ENCODE measurements around the gene HDAC5. TPM values are rescaled to one million over a fixed set of nuclear protein-coding genes. Genes with fewer than 3 reads are reported as not detected.

The HDAC5 gene
- total RNA-seq, 4 donors from 2014 or later, result 78.1 to 152 (median 112) TPM

- TF ChIP-seq POLR2AphosphoS5 (IDR thresholded peaks at IDR 0.05) (no peak), CTCF (IDR thresholded peaks at IDR 0.05) (no peak), EP300 (IDR thresholded peaks at IDR 0.05) (no peak), POLR2A (IDR thresholded peaks at IDR 0.05) (no peak)
- ATAC-seq, result no peak
- H3K4me1 ChIP-seq, result peaks cover 22 to 100% (median 67%) of the 10 kb centered on the region in 3 donors
Measured at GRCh38 chr17:44113868-44114840, 9.3 kb downstream of the HDAC5 start.

GRCh38 chr17:44113382-44113781 is 10.1 kb downstream of the HDAC5 start:
- H3K27ac ChIP-seq, result peak overlapping the region in 3 of 4 donors; percentile 92 to 98 (median 98)
- no peak for ATAC-seq
- no peaks in the 10 kb centered on the region for H3K9me3 ChIP-seq
- no peak overlapping the region for H3K4me3 ChIP-seq
- 40 to 71% methylated on average over 1 of the region's 1 CpG for WGBS, 2 donors (ENCODE audit: low coverage in 1 of 2)
- H3K36me3 ChIP-seq, result peaks cover 0 to 53% of the 10 kb centered on the region in 2 donors
- TF ChIP-seq EP300 (IDR thresholded peaks at IDR 0.05) (no peak), POLR2A (IDR thresholded peaks at IDR 0.05) (no peak), CTCF (IDR thresholded peaks at IDR 0.05) (no peak), POLR2AphosphoS5 (IDR thresholded peaks at IDR 0.05) (no peak)
- no peaks in the 10 kb centered on the region for H3K27me3 ChIP-seq
- peaks cover 24 to 100% (median 65%) of the 10 kb centered on the region in 3 donors for H3K4me1 ChIP-seq

More at GRCh38 chr17:44113868-44114840, 9.3 kb downstream of the HDAC5 start:
- no peaks in the 10 kb centered on the region for H3K27me3 ChIP-seq
- no peaks in the 10 kb centered on the region for H3K9me3 ChIP-seq
- H3K4me3 ChIP-seq, result no peak overlapping the region
- WGBS, 2 donors (ENCODE audit: low coverage in 1 of 2), result 100% methylated on average over 2 of the region's 9 CpGs; no CpG with 5 or more reads in 1 of the 2 donors
- peaks cover 0 to 53% of the 10 kb centered on the region in 2 donors for H3K36me3 ChIP-seq
- H3K27ac ChIP-seq, result peak overlapping the region in 3 of 4 donors; percentile 92 to 98 (median 98)

GRCh38 chr17:44112284-44113280 is 10.9 kb downstream of the HDAC5 start:
- Histone ChIP-seq H3K27me3 (no peaks in the 10 kb centered on the region), H3K4me3 (no peak overlapping the region), H3K36me3 (peaks cover 0 to 49% of the 10 kb centered on the region in 2 donors), H3K9me3 (no peaks in the 10 kb centered on the region), H3K27ac (peak overlapping the region in 3 of 4 donors; percentile 92 to 98 (median 98)), H3K4me1 (peaks cover 28 to 100% (median 72%) of the 10 kb centered on the region in 3 donors)
- no CpG with 5 or more reads among the region's 4 CpGs for WGBS, 2 donors (ENCODE audit: low coverage in 1 of 2)
- TF ChIP-seq EP300 (IDR thresholded peaks at IDR 0.05), result no peak
- no peak for TF ChIP-seq POLR2A (IDR thresholded peaks at IDR 0.05)
- TF ChIP-seq POLR2AphosphoS5 (IDR thresholded peaks at IDR 0.05), result no peak
- TF ChIP-seq CTCF (IDR thresholded peaks at IDR 0.05), result no peak
- ATAC-seq, result no peak

- peaks cover 28 to 100% (median 79%) of the 10 kb centered on the region in 3 donors for H3K4me1 ChIP-seq
- H3K27ac ChIP-seq, result peak overlapping the region; percentile 64 to 98 (median 95)
- peak overlapping the region in 1 of 2 donors; percentile 14 for H3K4me3 ChIP-seq
- peaks cover 0 to 41% of the 10 kb centered on the region in 2 donors for H3K36me3 ChIP-seq
- no peaks in the 10 kb centered on the region for H3K9me3 ChIP-seq
- H3K27me3 ChIP-seq, result no peaks in the 10 kb centered on the region
- TF ChIP-seq CTCF (IDR thresholded peaks at IDR 0.05), result no peak
- no peak for TF ChIP-seq POLR2AphosphoS5 (IDR thresholded peaks at IDR 0.05)
- WGBS, 2 donors (ENCODE audit: low coverage in 1 of 2), result 40 to 100% methylated on average over 1 to 2 of the region's 3 CpGs
- ATAC-seq, result no peak
Measured at GRCh38 chr17:44111777-44112176, 11.7 kb downstream of the HDAC5 start.
